Measurements from ENCODE around the gene MYO10.

DNA sequence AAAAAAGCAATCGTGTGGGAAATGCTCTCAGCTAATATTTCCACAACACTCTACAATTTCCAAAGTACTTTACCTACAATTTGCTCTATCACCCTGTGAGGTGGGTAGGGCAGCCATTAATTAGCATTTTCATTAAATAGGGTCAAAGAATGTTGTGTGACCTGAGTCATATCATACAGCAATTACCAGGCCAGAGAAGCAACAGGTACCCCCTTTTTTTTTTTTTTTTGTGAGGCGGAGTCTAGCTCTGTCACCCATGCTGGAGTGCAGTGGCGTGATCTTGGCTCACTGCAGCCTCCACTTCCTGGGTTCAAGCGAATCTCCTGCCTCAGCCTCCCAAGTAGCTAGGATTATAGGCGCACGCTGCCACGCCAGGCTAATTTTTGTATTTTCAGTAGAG, 210.5 kb downstream of the MYO10 start:
- no peak for TF ChIP-seq EZH2 (IDR thresholded peaks at IDR 0.05; ENCODE audit: insufficient read depth, low read length)
- TF ChIP-seq, protein P1, sequence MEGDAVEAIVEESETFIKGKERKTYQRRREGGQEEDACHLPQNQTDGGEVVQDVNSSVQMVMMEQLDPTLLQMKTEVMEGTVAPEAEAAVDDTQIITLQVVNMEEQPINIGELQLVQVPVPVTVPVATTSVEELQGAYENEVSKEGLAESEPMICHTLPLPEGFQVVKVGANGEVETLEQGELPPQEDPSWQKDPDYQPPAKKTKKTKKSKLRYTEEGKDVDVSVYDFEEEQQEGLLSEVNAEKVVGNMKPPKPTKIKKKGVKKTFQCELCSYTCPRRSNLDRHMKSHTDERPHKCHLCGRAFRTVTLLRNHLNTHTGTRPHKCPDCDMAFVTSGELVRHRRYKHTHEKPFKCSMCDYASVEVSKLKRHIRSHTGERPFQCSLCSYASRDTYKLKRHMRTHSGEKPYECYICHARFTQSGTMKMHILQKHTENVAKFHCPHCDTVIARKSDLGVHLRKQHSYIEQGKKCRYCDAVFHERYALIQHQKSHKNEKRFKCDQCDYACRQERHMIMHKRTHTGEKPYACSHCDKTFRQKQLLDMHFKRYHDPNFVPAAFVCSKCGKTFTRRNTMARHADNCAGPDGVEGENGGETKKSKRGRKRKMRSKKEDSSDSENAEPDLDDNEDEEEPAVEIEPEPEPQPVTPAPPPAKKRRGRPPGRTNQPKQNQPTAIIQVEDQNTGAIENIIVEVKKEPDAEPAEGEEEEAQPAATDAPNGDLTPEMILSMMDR (IDR thresholded peaks at IDR 0.05; ENCODE audit: insufficient read depth, low read depth, low read length), result no peak
